Activated CD8-positive, alpha-beta memory T cell treated with anti-CD3 and anti-CD28 coated beads, Interleukin-2, amount 50 U/mL, for 1 hour (primary cell): Measurements from ENCODE around the gene IGF1R.

Experiments used
- DNase-seq: peaks from one replicate; pipeline ENCODE4 v3.0.0-alpha.2; 2020; ENCODE audit errors: extremely low read depth

The IGF1R gene

GRCh38 chr15:98826658-98827057 is 178.3 kb downstream of the IGF1R start:
- no peak for DNase-seq

- DNase-seq, result no peak
Measured at GRCh38 chr15:98827217-98827616, 178.9 kb downstream of the IGF1R start.

GRCh38 chr15:98830034-98830634 is 181.8 kb downstream of the IGF1R start:
- DNase-seq, result no peak

- DNase-seq, result no peak
Measured at GRCh38 chr15:98834976-98835375, 186.6 kb downstream of the IGF1R start.

- no peak for DNase-seq
Measured at GRCh38 chr15:98835876-98836275, 187.5 kb downstream of the IGF1R start.

GRCh38 chr15:98838387-98839259 is 190.3 kb downstream of the IGF1R start:
- DNase-seq, result no peak

- no peak for DNase-seq
Measured at GRCh38 chr15:98840053-98840452, 191.7 kb downstream of the IGF1R start.

GRCh38 chr15:98841419-98841970 is 193.2 kb downstream of the IGF1R start:
- no peak for DNase-seq

GRCh38 chr15:98842192-98842972 is 194.0 kb downstream of the IGF1R start:
- DNase-seq, result no peak

GRCh38 chr15:98842973-98843285 is 194.6 kb downstream of the IGF1R start:
- DNase-seq, result no peak

GRCh38 chr15:98843844-98844243 is 195.5 kb downstream of the IGF1R start:
- no peak for DNase-seq

- no peak for DNase-seq
Measured at GRCh38 chr15:98844261-98844660, 195.9 kb downstream of the IGF1R start.

- no peak for DNase-seq
Measured at GRCh38 chr15:98845138-98845884, 197.0 kb downstream of the IGF1R start.

GRCh38 chr15:98850961-98851572 is 202.7 kb downstream of the IGF1R start:
- peak; percentile 28 for DNase-seq

GRCh38 chr15:98853161-98853560 is 204.8 kb downstream of the IGF1R start:
- DNase-seq, result no peak

GRCh38 chr15:98853617-98854420 is 205.5 kb downstream of the IGF1R start:
- no peak for DNase-seq

- DNase-seq, result no peak
Measured at GRCh38 chr15:98854496-98854895, 206.2 kb downstream of the IGF1R start.

GRCh38 chr15:98855067-98855814 is 206.9 kb downstream of the IGF1R start:
- DNase-seq, result no peak

GRCh38 chr15:98855815-98856531 is 207.6 kb downstream of the IGF1R start:
- DNase-seq, result no peak
